Motor neuron (in vitro differentiated cells): ENCODE results near the gene ACD. TPM values are rescaled to one million over a fixed set of nuclear protein-coding genes. Genes with fewer than 3 reads are reported as not detected.

ENCODE experiments used
- ATAC-seq, 8 experiments: fragments of 200-7000 bp; cut with Tn5 transposase; replicated peaks in 6 of 8; 2 replicates each; pipeline ENCODE4 v1.8.0; 2021; ENCODE audit warnings: mild to moderate bottlenecking in 8 of 8, moderate library complexity in 8 of 8
- H3K27ac ChIP-seq, 2 donors: fragments of 250-450 bp; sonication (Bioruptor Pico); 2 replicates each; pipeline ENCODE4 v1.9.0; 2021; ENCODE audit warnings: antibody characterized with exemption in 2 of 2, mild to moderate bottlenecking in 2 of 2, moderate library complexity in 1 of 2
- H3K4me1 ChIP-seq, 2 donors: fragments of 250-450 bp; sonication (Bioruptor Pico); replicated peaks in 1 of 2; 2 replicates each; pipeline ENCODE4 v1.6.1; 2021; ENCODE audit warnings: antibody characterized with exemption in 2 of 2, mild to moderate bottlenecking in 2 of 2, moderate library complexity in 1 of 2
- H3K4me3 ChIP-seq, 5 donors: fragments of 250-450 bp; sonication (Bioruptor Pico); 2 replicates each; pipeline ENCODE4 v1.9.0; 2021; ENCODE audit warnings: antibody characterized with exemption in 5 of 5, mild to moderate bottlenecking in 5 of 5, moderate library complexity in 4 of 5
- WGBS, 10 experiments: fragments of 450-650 bp; shearing (Covaris generic); methylation state at CpG; one replicate each; pipeline ENCODE4 v1.0.0; 2022; 5-methylcytosine and 5-hydroxymethylcytosine counted together
- in situ Hi-C, 9 experiments: fragments of 400-800 bp; cut with MboI; loops; one replicate each; pipeline ENCODE4 v1.15.0; 2021; ENCODE audit warnings: low sequenced_read_pairs in 9 of 9, low pct_unique_long_range_greater_than_20kb in 2 of 9; ENCODE audit not compliant: unreplicated experiment in 9 of 9
- total RNA-seq, 8 experiments: library from RNA; unstranded; fragments of 300-600 nt; gene quantifications; 2 replicates each; pipeline versions ENCODE4 v1.2.3 to v1.2.4, GENCODE V29; 2022

The ACD gene
- total RNA-seq, 8 experiments from 2014 or later, result 7.1 to 31.2 (median 20.4) TPM

- no peak overlapping the region for H3K27ac ChIP-seq
- in situ Hi-C loops, result no loop called here
- no peak for ATAC-seq
These were observed 3.6 kb downstream of the ACD start for GRCh38 chr16:67656344-67657016.

GRCh38 chr16:67655363-67655762 is 4.7 kb downstream of the ACD start:
- no peak for ATAC-seq
- Histone ChIP-seq H3K4me1 (peaks cover 20 to 22% of the 10 kb centered on the region in 2 donors), H3K27ac (no peak overlapping the region), H3K4me3 (no peak overlapping the region)
- in situ Hi-C loops, result no loop called here
- WGBS, 10 experiments, result 39 to 100% (median 68%) methylated on average over 1 to 4 of the region's 4 CpGs; no CpG with 5 or more reads in 2 of the 10 experiments

More at GRCh38 chr16:67656344-67657016, 3.6 kb downstream of the ACD start:
- H3K4me3 ChIP-seq, result no peak overlapping the region
- H3K4me1 ChIP-seq, result peaks cover 17 to 23% of the 10 kb centered on the region in 2 donors
- 67 to 100% (median 90%) methylated on average over 1 to 3 of the region's 9 CpGs; no CpG with 5 or more reads in 6 of the 10 experiments for WGBS, 10 experiments

- in situ Hi-C loops, result no loop called here
- no peak overlapping the region for H3K27ac ChIP-seq
- no peak for ATAC-seq
- 22 to 80% (median 60%) methylated on average over 1 to 13 of the region's 30 CpGs; no CpG with 5 or more reads in 3 of the 10 experiments for WGBS, 10 experiments
- peak overlapping the region in 1 of 5 donors; percentile 61 for H3K4me3 ChIP-seq
- H3K4me1 ChIP-seq, result peaks cover 26 to 27% of the 10 kb centered on the region in 2 donors
These were observed 5.6 kb downstream of the ACD start for GRCh38 chr16:67654403-67654911.

- peak overlapping the region; percentile 53 to 73 (median 61) for H3K4me3 ChIP-seq
- WGBS, 10 experiments, result 70% methylated on average over 3 of the region's 25 CpGs; no CpG with 5 or more reads in 9 of the 10 experiments
- ATAC-seq, result peak in 6 of 8 experiments; percentile 5 to 28 (median 16)
- in situ Hi-C loops, result no loop called here
- H3K4me1 ChIP-seq, result peaks cover 24 to 25% of the 10 kb centered on the region in 2 donors
- peak overlapping the region in 1 of 2 donors; percentile 11 for H3K27ac ChIP-seq
These were observed 6.2 kb downstream of the ACD start for GRCh38 chr16:67653789-67654402.

GRCh38 chr16:67653128-67653788 is 6.8 kb downstream of the ACD start:
- ATAC-seq, result peak; percentile 17 to 74 (median 66)
- Histone ChIP-seq H3K4me3 (peak overlapping the region; percentile 53 to 73 (median 61)), H3K27ac (peak overlapping the region in 1 of 2 donors; percentile 11), H3K4me1 (peaks cover 23 to 24% of the 10 kb centered on the region in 2 donors)
- 0% methylated on average over 8 of the region's 68 CpGs; no CpG with 5 or more reads in 9 of the 10 experiments for WGBS, 10 experiments
- in situ Hi-C loops, result no loop called here

GRCh38 chr16:67652578-67653127 is 7.4 kb downstream of the ACD start:
- WGBS, 10 experiments, result no CpG with 5 or more reads among the region's 59 CpGs
- Histone ChIP-seq H3K4me1 (peaks cover 23 to 24% of the 10 kb centered on the region in 2 donors), H3K27ac (peak overlapping the region in 1 of 2 donors; percentile 11), H3K4me3 (peak overlapping the region; percentile 53 to 73 (median 61))
- ATAC-seq, result peak; percentile 64 to 84 (median 72)
- in situ Hi-C loops, result no loop called here

GRCh38 chr16:67651847-67652246 is 8.2 kb downstream of the ACD start:
- peak overlapping the region in 1 of 2 donors; percentile 11 for H3K27ac ChIP-seq
- no peak overlapping the region for H3K4me3 ChIP-seq
- no peak for ATAC-seq
- in situ Hi-C loops, result no loop called here
- WGBS, 10 experiments, result 37 to 100% (median 60%) methylated on average over 1 to 2 of the region's 4 CpGs; no CpG with 5 or more reads in 6 of the 10 experiments
- H3K4me1 ChIP-seq, result peaks cover 23 to 24% of the 10 kb centered on the region in 2 donors

GRCh38 chr16:67651039-67651438 is 9.0 kb downstream of the ACD start:
- ATAC-seq, result no peak
- Histone ChIP-seq H3K4me3 (no peak overlapping the region), H3K4me1 (peaks cover 23 to 24% of the 10 kb centered on the region in 2 donors), H3K27ac (no peak overlapping the region)
- in situ Hi-C loops, result no loop called here
- 87 to 100% (median 96%) methylated on average over 2 to 4 of the region's 7 CpGs; no CpG with 5 or more reads in 4 of the 10 experiments for WGBS, 10 experiments

GRCh38 chr16:67650023-67650422 is 10.0 kb downstream of the ACD start:
- Histone ChIP-seq H3K4me1 (peaks cover 23 to 24% of the 10 kb centered on the region in 2 donors), H3K27ac (no peak overlapping the region), H3K4me3 (no peak overlapping the region)
- WGBS, 10 experiments, result 10 to 100% (median 61%) methylated on average over 1 to 4 of the region's 8 CpGs; no CpG with 5 or more reads in 2 of the 10 experiments
- in situ Hi-C loops, result no loop called here
- ATAC-seq, result no peak

GRCh38 chr16:67649494-67649931 is 10.5 kb downstream of the ACD start:
- 3% methylated on average over 6 of the region's 34 CpGs; no CpG with 5 or more reads in 9 of the 10 experiments for WGBS, 10 experiments
- Histone ChIP-seq H3K4me3 (no peak overlapping the region), H3K27ac (no peak overlapping the region)

GRCh38 chr16:67648764-67649407 is 11.2 kb downstream of the ACD start:
- H3K27ac ChIP-seq, result no peak overlapping the region
- in situ Hi-C loops, result no loop called here
- 50 to 91% (median 78%) methylated on average over 2 to 6 of the region's 35 CpGs; no CpG with 5 or more reads in 7 of the 10 experiments for WGBS, 10 experiments
- peaks cover 13 to 20% of the 10 kb centered on the region in 2 donors for H3K4me1 ChIP-seq
- no peak overlapping the region for H3K4me3 ChIP-seq
- ATAC-seq, result no peak

More at GRCh38 chr16:67649494-67649931, 10.5 kb downstream of the ACD start:
- ATAC-seq, result peak in 5 of 8 experiments; percentile 17 to 59 (median 44)
- in situ Hi-C loops, result no loop called here
- peaks cover 19 to 23% of the 10 kb centered on the region in 2 donors for H3K4me1 ChIP-seq

GRCh38 chr16:67648088-67648763 is 11.8 kb downstream of the ACD start:
- ATAC-seq, result no peak
- Histone ChIP-seq H3K27ac (no peak overlapping the region), H3K4me1 (peaks cover 13 to 20% of the 10 kb centered on the region in 2 donors), H3K4me3 (no peak overlapping the region)
- in situ Hi-C loops, result no loop called here
- no CpG with 5 or more reads among the region's 65 CpGs for WGBS, 10 experiments
